ENCODE results near the gene RNASEH2A. TPM values are rescaled to one million over a fixed set of nuclear protein-coding genes. Genes with fewer than 3 reads are reported as not detected.
A peak's percentile ranks its signal among the peaks of the same experiment; 100 is the strongest.
"Not testable (repeated sequence)": the region's sequence is repeated elsewhere in the genome, so short reads cannot be mapped to it uniquely, and the experiment has no call there.

The RNASEH2A gene
- total and polyA plus RNA-seq, 2 donors = 8.4 to 30.3 TPM

DNA sequence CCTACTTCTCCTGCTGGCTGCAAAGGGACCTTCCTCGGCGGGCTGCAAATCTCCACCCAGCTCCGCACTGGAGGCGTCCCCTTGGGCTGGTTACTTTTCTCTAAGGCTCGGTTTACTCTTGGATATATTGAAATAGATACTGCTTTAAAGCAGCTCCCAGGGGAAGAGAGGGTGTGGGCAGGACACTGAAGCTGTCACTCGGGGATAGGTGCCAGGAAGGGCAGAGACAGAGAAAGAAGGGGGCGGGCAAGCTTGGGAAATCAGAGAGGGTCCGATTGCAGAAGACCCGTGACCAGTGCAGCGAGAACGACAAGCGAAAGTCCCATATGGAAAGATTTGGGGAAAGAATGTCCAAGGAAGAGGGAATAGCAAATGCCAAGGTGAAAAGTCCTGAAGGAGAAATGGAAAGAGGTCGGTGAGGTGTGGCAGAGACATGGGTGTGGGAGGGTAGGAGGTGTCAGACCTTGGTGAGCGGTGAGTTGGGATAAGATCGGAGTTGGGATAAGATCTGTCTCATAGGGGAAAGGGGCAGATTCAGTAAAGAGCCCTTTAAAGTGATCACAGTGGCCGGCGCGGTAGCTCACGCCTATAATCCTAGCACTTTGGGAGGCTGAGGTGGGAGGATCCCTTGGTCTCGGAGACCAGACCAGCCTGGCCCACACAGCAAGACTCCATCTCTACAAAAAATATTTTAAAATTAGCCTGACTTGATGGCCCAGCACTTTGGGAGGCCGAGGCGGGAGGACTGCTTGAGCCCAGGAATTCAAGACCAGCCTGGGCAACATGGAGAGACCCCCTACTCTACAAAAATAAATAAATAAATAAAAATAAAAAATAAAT is 3.9 kb upstream of the RNASEH2A start:
- peaks cover 18 to 42% of the 10 kb centered on the region in 2 donors for H3K4me1 ChIP-seq (ENCODE audit: control insufficient read depth in 2 of 2, insufficient read depth in 2 of 2, low read length in 2 of 2)
- WGBS = 58% methylated on average over 22 of the region's 22 CpGs
- H3K4me3 ChIP-seq (ENCODE audit: low read length in 2 of 2) = peak overlapping the region; percentile 69 to 91
- no peak overlapping the region for H3K27ac ChIP-seq (ENCODE audit: low read depth in 1 of 2, low read length in 1 of 2)
- H3K27me3 ChIP-seq (ENCODE audit: control insufficient read depth in 2 of 2, insufficient read depth in 1 of 2, low read length in 1 of 2) = peaks cover 0 to 37% of the 10 kb centered on the region in 2 donors
- peaks cover 15 to 16% of the 10 kb centered on the region in 2 donors for H3K36me3 ChIP-seq (ENCODE audit: control insufficient read depth in 2 of 2, insufficient read depth in 2 of 2, low read length in 1 of 2)
- DNase-seq (ENCODE audit: low read depth in 6 of 9, low spot score in 9 of 9) = no peak
- peaks cover 0 to 3% of the 10 kb centered on the region in 2 donors for H3K9me3 ChIP-seq (ENCODE audit: control insufficient read depth in 2 of 2, insufficient read depth in 1 of 2, low read length in 1 of 2)

DNA sequence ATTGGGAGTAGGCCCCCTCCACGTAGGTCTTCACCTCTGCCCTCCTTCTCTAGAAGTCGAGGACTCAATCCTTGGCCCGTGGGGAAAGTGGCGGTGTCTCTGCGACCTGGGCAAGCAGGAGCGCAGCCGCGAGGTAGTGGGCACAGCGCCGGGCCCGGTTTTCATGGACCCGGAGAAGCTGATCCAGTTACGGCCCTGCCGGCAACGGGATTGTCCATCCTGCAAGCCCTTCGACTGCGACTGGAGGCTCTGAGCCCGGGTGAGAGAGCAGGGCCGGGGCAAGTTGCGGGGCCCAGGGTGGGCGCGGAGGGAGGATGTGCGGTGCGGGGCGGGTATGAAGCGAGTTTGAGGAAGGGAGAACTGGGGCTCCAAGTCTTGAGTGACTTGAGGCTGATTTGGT is 2.3 kb upstream of the RNASEH2A start:
- DNase-seq (ENCODE audit: low read depth in 6 of 9, low spot score in 9 of 9) = no peak
- H3K36me3 ChIP-seq (ENCODE audit: control insufficient read depth in 2 of 2, insufficient read depth in 2 of 2, low read length in 1 of 2) = peaks cover 19 to 25% of the 10 kb centered on the region in 2 donors
- peaks cover 0 to 37% of the 10 kb centered on the region in 2 donors for H3K27me3 ChIP-seq (ENCODE audit: control insufficient read depth in 2 of 2, insufficient read depth in 1 of 2, low read length in 1 of 2)
- no peak overlapping the region for H3K4me3 ChIP-seq (ENCODE audit: low read length in 2 of 2)
- WGBS = 97% methylated on average over 26 of the region's 26 CpGs
- peaks cover 18 to 42% of the 10 kb centered on the region in 2 donors for H3K4me1 ChIP-seq (ENCODE audit: control insufficient read depth in 2 of 2, insufficient read depth in 2 of 2, low read length in 2 of 2)
- H3K27ac ChIP-seq (ENCODE audit: low read depth in 1 of 2, low read length in 1 of 2) = no peak overlapping the region
- H3K9me3 ChIP-seq (ENCODE audit: control insufficient read depth in 2 of 2, insufficient read depth in 1 of 2, low read length in 1 of 2) = peaks cover 0 to 3% of the 10 kb centered on the region in 2 donors

DNA sequence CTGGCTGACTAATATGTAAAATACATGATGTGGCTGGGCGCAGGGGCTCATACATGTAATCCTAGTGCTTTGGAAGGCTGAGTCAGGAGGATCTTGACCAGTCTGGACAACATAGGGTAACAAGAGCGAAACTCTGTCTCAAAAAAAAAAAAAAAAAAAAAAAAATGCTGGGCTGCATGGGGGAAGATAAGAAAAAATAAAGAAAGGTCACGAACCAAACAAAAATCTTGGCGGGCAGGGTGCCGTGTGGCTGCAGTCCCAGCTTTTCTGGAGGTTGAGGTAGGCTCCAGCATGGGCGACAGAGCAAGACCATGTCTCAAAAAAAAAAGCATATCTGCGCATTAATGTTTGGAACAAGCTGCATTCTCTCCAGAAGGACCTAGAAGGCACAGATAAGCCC is 8.7 kb downstream of the RNASEH2A start:
- Histone ChIP-seq H3K27me3 (ENCODE audit: control insufficient read depth in 2 of 2, insufficient read depth in 1 of 2, low read length in 1 of 2) (no peaks in the 10 kb centered on the region), H3K36me3 (ENCODE audit: control insufficient read depth in 2 of 2, insufficient read depth in 2 of 2, low read length in 1 of 2) (peaks cover 15 to 17% of the 10 kb centered on the region in 2 donors), H3K27ac (ENCODE audit: low read depth in 1 of 2, low read length in 1 of 2) (no peak overlapping the region), H3K9me3 (ENCODE audit: control insufficient read depth in 2 of 2, insufficient read depth in 1 of 2, low read length in 1 of 2) (no peaks in the 10 kb centered on the region), H3K4me1 (ENCODE audit: control insufficient read depth in 2 of 2, insufficient read depth in 2 of 2, low read length in 2 of 2) (no peaks in the 10 kb centered on the region), H3K4me3 (ENCODE audit: low read length in 2 of 2) (no peak overlapping the region)
- no peak for DNase-seq (ENCODE audit: low read depth in 6 of 9, low spot score in 9 of 9)
- 98% methylated on average over 7 of the region's 7 CpGs for WGBS

DNA sequence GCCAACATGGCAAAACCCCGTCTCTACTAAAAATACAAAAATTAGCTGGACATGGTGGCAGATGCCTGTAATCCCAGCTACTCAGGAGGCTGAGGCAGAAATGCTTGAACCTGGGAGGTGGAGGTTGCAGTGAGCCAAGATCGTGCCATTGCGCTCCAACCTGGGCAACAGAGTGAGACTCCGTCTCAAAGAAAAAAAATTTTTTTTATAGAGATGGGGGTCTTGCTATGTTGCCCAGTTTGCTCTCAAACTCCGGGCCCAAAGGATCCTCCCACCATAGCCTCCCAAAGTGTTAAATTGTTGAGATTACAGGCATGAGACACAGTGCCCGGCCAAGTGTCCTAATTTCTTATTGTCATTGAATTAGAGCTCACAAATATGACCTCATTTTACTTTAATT is 10.8 kb downstream of the RNASEH2A start:
- not testable (repeated sequence) for H3K27ac ChIP-seq (ENCODE audit: low read depth in 1 of 2, low read length in 1 of 2); H3K4me3 ChIP-seq (ENCODE audit: low read length in 2 of 2); H3K9me3 ChIP-seq (ENCODE audit: control insufficient read depth in 2 of 2, insufficient read depth in 1 of 2, low read length in 1 of 2); H3K27me3 ChIP-seq (ENCODE audit: control insufficient read depth in 2 of 2, insufficient read depth in 1 of 2, low read length in 1 of 2); DNase-seq (ENCODE audit: low read depth in 6 of 9, low spot score in 9 of 9); H3K4me1 ChIP-seq (ENCODE audit: control insufficient read depth in 2 of 2, insufficient read depth in 2 of 2, low read length in 2 of 2)
- WGBS = 98% methylated on average over 6 of the region's 6 CpGs
- peaks cover 8 to 15% of the 10 kb centered on the region in 2 donors for H3K36me3 ChIP-seq (ENCODE audit: control insufficient read depth in 2 of 2, insufficient read depth in 2 of 2, low read length in 1 of 2)

DNA sequence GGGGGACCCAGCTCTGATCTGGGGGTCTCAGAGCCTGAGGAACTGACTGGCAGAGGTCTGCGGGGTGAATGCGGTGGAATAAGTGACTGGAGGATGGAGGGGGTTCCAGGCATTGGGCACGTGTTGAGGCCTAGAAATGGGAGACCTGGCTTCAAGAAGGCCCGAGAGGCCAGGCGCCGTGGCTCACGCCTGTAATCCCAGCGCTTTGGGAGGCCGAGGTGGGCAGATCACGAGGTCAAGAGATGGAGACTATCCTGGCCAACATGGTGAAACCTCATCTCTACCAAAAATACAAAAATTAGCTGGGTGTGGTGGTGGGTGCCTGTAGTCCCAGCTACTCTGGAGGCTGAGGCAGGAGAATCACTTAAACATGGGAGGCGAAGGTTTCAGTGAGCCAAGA is 11.4 kb downstream of the RNASEH2A start:
- peaks cover 8 to 12% of the 10 kb centered on the region in 2 donors for H3K36me3 ChIP-seq (ENCODE audit: control insufficient read depth in 2 of 2, insufficient read depth in 2 of 2, low read length in 1 of 2)
- not testable (repeated sequence) for H3K4me3 ChIP-seq (ENCODE audit: low read length in 2 of 2); H3K27me3 ChIP-seq (ENCODE audit: control insufficient read depth in 2 of 2, insufficient read depth in 1 of 2, low read length in 1 of 2); DNase-seq (ENCODE audit: low read depth in 6 of 9, low spot score in 9 of 9); H3K27ac ChIP-seq (ENCODE audit: low read depth in 1 of 2, low read length in 1 of 2); H3K9me3 ChIP-seq (ENCODE audit: control insufficient read depth in 2 of 2, insufficient read depth in 1 of 2, low read length in 1 of 2); H3K4me1 ChIP-seq (ENCODE audit: control insufficient read depth in 2 of 2, insufficient read depth in 2 of 2, low read length in 2 of 2)
- 99% methylated on average over 11 of the region's 11 CpGs for WGBS

DNA sequence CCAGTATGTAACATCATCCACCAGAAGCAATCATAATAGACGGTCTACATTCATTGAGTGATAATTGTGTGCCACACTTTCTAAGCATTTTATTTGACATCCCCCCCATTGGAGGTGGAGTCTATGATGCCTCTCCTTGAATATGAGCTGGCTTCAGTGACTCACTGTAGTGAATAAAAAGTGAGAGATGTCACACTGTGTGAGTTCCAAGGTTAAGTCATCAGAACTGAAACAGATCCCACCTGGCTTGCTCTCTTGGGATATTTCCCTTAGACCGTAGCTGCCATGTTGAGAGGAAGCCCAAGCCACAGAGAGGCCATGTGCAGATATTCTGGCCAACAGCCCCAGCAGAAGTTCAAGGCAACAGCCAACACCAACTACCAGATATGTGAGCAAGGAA is 15.4 kb downstream of the RNASEH2A start:
- H3K27me3 ChIP-seq (ENCODE audit: control insufficient read depth in 2 of 2, insufficient read depth in 1 of 2, low read length in 1 of 2) = peaks cover 7 to 17% of the 10 kb centered on the region in 2 donors
- DNase-seq (ENCODE audit: low read depth in 6 of 9, low spot score in 9 of 9) = no peak
- peaks cover 0 to 3% of the 10 kb centered on the region in 2 donors for H3K4me1 ChIP-seq (ENCODE audit: control insufficient read depth in 2 of 2, insufficient read depth in 2 of 2, low read length in 2 of 2)
- H3K4me3 ChIP-seq (ENCODE audit: low read length in 2 of 2) = no peak overlapping the region
- H3K27ac ChIP-seq (ENCODE audit: low read depth in 1 of 2, low read length in 1 of 2) = no peak overlapping the region
- WGBS = 96% methylated on average over 2 of the region's 2 CpGs
- H3K36me3 ChIP-seq (ENCODE audit: control insufficient read depth in 2 of 2, insufficient read depth in 2 of 2, low read length in 1 of 2) = no peaks in the 10 kb centered on the region
- H3K9me3 ChIP-seq (ENCODE audit: control insufficient read depth in 2 of 2, insufficient read depth in 1 of 2, low read length in 1 of 2) = no peaks in the 10 kb centered on the region

DNA sequence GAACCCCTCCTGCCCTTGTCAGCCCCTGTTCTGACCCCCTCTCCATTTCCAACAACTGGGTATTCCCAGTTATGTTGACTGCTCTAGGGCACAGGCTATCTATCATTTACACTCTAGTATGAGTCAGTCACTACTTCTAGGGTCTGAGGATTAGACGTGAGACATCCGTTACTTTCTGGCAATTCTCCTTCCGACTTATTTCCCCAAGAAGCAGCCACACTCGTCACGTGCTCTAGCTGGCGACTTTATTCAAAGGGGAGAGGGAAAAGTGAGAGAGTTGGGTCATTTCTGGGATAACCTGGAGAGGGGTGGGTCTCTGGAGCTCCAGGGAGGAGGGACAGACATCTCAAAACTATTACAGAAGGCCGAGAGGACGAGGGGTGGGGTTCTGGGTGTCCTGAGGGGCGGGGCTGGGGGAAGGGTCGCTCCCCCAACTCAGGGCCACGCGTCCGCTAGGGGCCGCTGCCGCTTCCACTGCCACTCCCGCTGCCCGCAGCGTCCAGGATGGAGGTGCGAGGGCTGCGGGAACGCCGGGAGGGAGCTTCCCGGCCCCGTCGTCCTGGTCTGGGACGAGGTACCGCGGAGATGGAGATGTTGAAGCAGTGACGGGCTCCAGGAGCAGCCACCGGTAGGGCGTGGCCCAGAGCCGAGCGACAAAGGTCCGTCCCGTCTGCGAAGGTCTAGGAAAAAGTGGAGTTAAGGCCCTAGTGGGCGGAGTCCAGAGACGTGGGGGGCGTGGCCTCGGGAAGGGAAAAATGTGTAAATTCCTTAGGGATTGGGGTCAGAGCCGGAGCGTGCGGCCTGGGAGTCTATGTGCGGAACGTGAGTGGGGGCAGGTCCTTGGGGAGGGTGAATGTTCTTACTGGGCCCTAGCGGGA is 19.1 kb downstream of the RNASEH2A start:
- no peak for DNase-seq (ENCODE audit: low read depth in 6 of 9, low spot score in 9 of 9)
- peaks cover 0 to 3% of the 10 kb centered on the region in 2 donors for H3K4me1 ChIP-seq (ENCODE audit: control insufficient read depth in 2 of 2, insufficient read depth in 2 of 2, low read length in 2 of 2)
- H3K4me3 ChIP-seq (ENCODE audit: low read length in 2 of 2) = no peak overlapping the region
- H3K27me3 ChIP-seq (ENCODE audit: control insufficient read depth in 2 of 2, insufficient read depth in 1 of 2, low read length in 1 of 2) = peaks cover 13 to 51% of the 10 kb centered on the region in 2 donors
- H3K27ac ChIP-seq (ENCODE audit: low read depth in 1 of 2, low read length in 1 of 2) = no peak overlapping the region
- WGBS = 11% methylated on average over 46 of the region's 46 CpGs
- peaks cover 0 to 2% of the 10 kb centered on the region in 2 donors for H3K9me3 ChIP-seq (ENCODE audit: control insufficient read depth in 2 of 2, insufficient read depth in 1 of 2, low read length in 1 of 2)
- no peaks in the 10 kb centered on the region for H3K36me3 ChIP-seq (ENCODE audit: control insufficient read depth in 2 of 2, insufficient read depth in 2 of 2, low read length in 1 of 2)

DNA sequence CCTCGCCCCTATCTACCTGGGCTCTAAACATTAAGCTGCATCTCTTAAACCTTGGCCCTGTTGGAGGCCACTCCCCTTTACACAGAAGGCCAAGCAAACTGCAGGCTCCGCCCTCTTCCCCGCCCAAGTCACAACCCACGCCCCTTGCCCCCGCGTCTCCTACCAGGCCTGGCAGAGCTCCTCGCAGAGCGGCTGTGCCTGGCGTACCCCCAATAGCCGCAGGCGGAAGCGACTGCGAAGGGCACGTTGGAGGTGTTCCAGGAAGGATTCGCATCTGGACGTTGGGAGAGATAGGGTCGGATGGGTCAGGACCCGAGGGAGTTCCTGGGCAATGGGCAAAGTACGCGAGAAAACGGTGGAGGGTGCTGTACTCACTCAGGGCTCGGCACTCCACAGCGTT is 22.1 kb downstream of the RNASEH2A start:
- Histone ChIP-seq H3K4me3 (ENCODE audit: low read length in 2 of 2) (no peak overlapping the region), H3K36me3 (ENCODE audit: control insufficient read depth in 2 of 2, insufficient read depth in 2 of 2, low read length in 1 of 2) (no peaks in the 10 kb centered on the region), H3K4me1 (ENCODE audit: control insufficient read depth in 2 of 2, insufficient read depth in 2 of 2, low read length in 2 of 2) (peaks cover 3 to 7% of the 10 kb centered on the region in 2 donors), H3K9me3 (ENCODE audit: control insufficient read depth in 2 of 2, insufficient read depth in 1 of 2, low read length in 1 of 2) (peaks cover 2 to 7% of the 10 kb centered on the region in 2 donors), H3K27me3 (ENCODE audit: control insufficient read depth in 2 of 2, insufficient read depth in 1 of 2, low read length in 1 of 2) (peaks cover 26 to 80% of the 10 kb centered on the region in 2 donors), H3K27ac (ENCODE audit: low read depth in 1 of 2, low read length in 1 of 2) (no peak overlapping the region)
- peak in 4 of 9 donors; percentile 32 to 71 (median 53) for DNase-seq (ENCODE audit: low read depth in 6 of 9, low spot score in 9 of 9)
- WGBS = 11% methylated on average over 23 of the region's 23 CpGs

DNA sequence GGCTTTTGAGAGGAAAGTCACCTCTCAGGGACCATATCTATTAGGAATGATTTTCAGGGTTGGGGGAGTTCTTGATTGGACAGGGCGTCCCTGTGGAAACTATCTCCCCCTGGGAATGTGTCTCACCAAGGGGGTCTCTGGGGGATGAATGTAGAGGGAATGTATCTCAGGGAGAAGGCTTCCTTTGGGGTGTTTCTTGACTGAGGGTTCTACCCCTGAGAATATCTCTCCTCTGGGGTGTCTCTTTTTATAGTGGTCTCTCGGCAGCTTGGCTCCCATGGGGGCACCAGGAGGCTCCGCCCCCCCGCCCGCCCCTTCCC is 27.0 kb downstream of the RNASEH2A start:
- peaks cover 2 to 10% of the 10 kb centered on the region in 2 donors for H3K4me1 ChIP-seq (ENCODE audit: control insufficient read depth in 2 of 2, insufficient read depth in 2 of 2, low read length in 2 of 2)
- peaks cover 63 to 96% of the 10 kb centered on the region in 2 donors for H3K27me3 ChIP-seq (ENCODE audit: control insufficient read depth in 2 of 2, insufficient read depth in 1 of 2, low read length in 1 of 2)
- 2% methylated on average over 5 of the region's 5 CpGs for WGBS
- no peak overlapping the region for H3K27ac ChIP-seq (ENCODE audit: low read depth in 1 of 2, low read length in 1 of 2)
- peak overlapping the region in 1 of 2 donors; percentile 50 for H3K4me3 ChIP-seq (ENCODE audit: low read length in 2 of 2)
- no peaks in the 10 kb centered on the region for H3K36me3 ChIP-seq (ENCODE audit: control insufficient read depth in 2 of 2, insufficient read depth in 2 of 2, low read length in 1 of 2)
- DNase-seq (ENCODE audit: low read depth in 6 of 9, low spot score in 9 of 9) = no peak
- peaks cover 3 to 11% of the 10 kb centered on the region in 2 donors for H3K9me3 ChIP-seq (ENCODE audit: control insufficient read depth in 2 of 2, insufficient read depth in 1 of 2, low read length in 1 of 2)

All from thymus (tissue), 11 donors.